HUES48 (cell line): ENCODE results near the gene PPP1R14C.

ENCODE experiments used
- H3K27ac ChIP-seq: one replicate; pipeline ENCODE4 v1.7.0; 2013; ENCODE audit warnings: low read depth, low read length, inconsistent platforms
- H3K27me3 ChIP-seq: 2 replicates; pipeline ENCODE4 v1.6.1; 2013; ENCODE audit warnings: mild to moderate bottlenecking, low read length; ENCODE audit not compliant: control insufficient read depth, insufficient read depth
- H3K36me3 ChIP-seq: 2 replicates; pipeline ENCODE4 v1.6.1; 2013; ENCODE audit warnings: low read length; ENCODE audit not compliant: control insufficient read depth, insufficient read depth
- H3K4me1 ChIP-seq: 2 replicates; pipeline ENCODE4 v1.6.1; 2013; ENCODE audit warnings: mild to moderate bottlenecking, low read length; ENCODE audit not compliant: control insufficient read depth, insufficient read depth
- H3K4me3 ChIP-seq: 2 replicates; pipeline ENCODE4 v1.5.1; 2013; ENCODE audit warnings: mild to moderate bottlenecking, low read depth, low read length
- H3K9ac ChIP-seq: 2 replicates; pipeline ENCODE4 v1.6.1; 2013; ENCODE audit warnings: mild to moderate bottlenecking, low read depth, low read length, moderate library complexity
- H3K9me3 ChIP-seq: 2 replicates; pipeline ENCODE4 v1.6.1; 2013; ENCODE audit warnings: low read length; ENCODE audit not compliant: control insufficient read depth, insufficient read depth

The PPP1R14C gene

GRCh38 chr6:150288456-150288855 lies 145.6 kb downstream of the PPP1R14C start:
- Histone ChIP-seq H3K4me1 (no peaks in the 10 kb centered on the region), H3K36me3 (no peaks in the 10 kb centered on the region), H3K27me3 (no peaks in the 10 kb centered on the region), H3K9ac (no peak overlapping the region), H3K4me3 (no peak overlapping the region), H3K27ac (no peak overlapping the region), H3K9me3 (no peaks in the 10 kb centered on the region)

DNA sequence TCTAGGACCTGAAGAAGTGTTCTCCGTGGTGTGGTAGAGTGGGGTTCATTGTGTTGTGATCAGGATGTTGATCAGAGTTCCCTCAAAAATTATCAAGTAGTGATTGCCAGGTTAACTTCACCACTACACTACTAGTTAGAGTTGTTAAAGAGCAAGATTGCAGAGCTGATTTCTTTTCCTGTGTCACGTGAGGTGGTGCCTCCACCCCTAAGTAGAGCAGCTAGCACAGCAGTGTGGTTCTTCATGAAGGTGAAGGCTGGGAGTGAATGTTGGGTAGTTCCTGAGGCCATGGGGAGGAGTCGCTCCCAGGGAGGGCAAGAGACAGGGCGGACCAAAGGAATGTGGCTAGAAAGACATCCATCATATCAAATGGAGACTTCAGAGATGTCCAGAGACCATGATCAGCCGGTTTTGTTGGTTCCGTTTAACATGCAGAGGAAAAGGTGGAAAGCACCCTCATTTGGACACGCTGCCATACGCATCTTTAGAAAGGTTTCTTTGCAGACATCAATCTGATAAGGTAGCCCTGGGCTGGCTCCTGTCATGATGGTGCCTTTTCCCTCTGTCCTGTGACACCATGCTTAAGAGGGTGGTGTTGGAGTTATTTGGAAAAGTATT lies 146.7 kb downstream of the PPP1R14C start:
- no peak overlapping the region for H3K27ac ChIP-seq
- no peaks in the 10 kb centered on the region for H3K9me3 ChIP-seq
- no peaks in the 10 kb centered on the region for H3K27me3 ChIP-seq
- no peaks in the 10 kb centered on the region for H3K36me3 ChIP-seq
- H3K4me3 ChIP-seq: no peak overlapping the region
- no peak overlapping the region for H3K9ac ChIP-seq
- no peaks in the 10 kb centered on the region for H3K4me1 ChIP-seq

- H3K9ac ChIP-seq: no peak overlapping the region
- no peaks in the 10 kb centered on the region for H3K9me3 ChIP-seq
- H3K27ac ChIP-seq: no peak overlapping the region
- H3K4me3 ChIP-seq: no peak overlapping the region
- H3K4me1 ChIP-seq: no peaks in the 10 kb centered on the region
- no peaks in the 10 kb centered on the region for H3K36me3 ChIP-seq
- no peaks in the 10 kb centered on the region for H3K27me3 ChIP-seq
Measured at GRCh38 chr6:150290429-150290828, 147.6 kb downstream of the PPP1R14C start.

- Histone ChIP-seq H3K9ac (no peak overlapping the region), H3K9me3 (peaks cover 10% of the 10 kb centered on the region), H3K4me1 (no peaks in the 10 kb centered on the region), H3K27ac (no peak overlapping the region), H3K27me3 (no peaks in the 10 kb centered on the region), H3K36me3 (no peaks in the 10 kb centered on the region), H3K4me3 (no peak overlapping the region)
Measured at GRCh38 chr6:150291968-150292710, 149.3 kb downstream of the PPP1R14C start.

GRCh38 chr6:150293019-150293418 lies 150.2 kb downstream of the PPP1R14C start:
- no peak overlapping the region for H3K9ac ChIP-seq
- H3K4me1 ChIP-seq: no peaks in the 10 kb centered on the region
- no peaks in the 10 kb centered on the region for H3K36me3 ChIP-seq
- peaks cover 17% of the 10 kb centered on the region for H3K9me3 ChIP-seq
- no peak overlapping the region for H3K27ac ChIP-seq
- no peaks in the 10 kb centered on the region for H3K27me3 ChIP-seq
- H3K4me3 ChIP-seq: no peak overlapping the region

GRCh38 chr6:150293423-150294173 lies 150.8 kb downstream of the PPP1R14C start:
- H3K9me3 ChIP-seq: peaks cover 20% of the 10 kb centered on the region
- no peak overlapping the region for H3K27ac ChIP-seq
- H3K9ac ChIP-seq: no peak overlapping the region
- no peaks in the 10 kb centered on the region for H3K27me3 ChIP-seq
- no peaks in the 10 kb centered on the region for H3K4me1 ChIP-seq
- H3K4me3 ChIP-seq: no peak overlapping the region
- no peaks in the 10 kb centered on the region for H3K36me3 ChIP-seq

- Histone ChIP-seq H3K9me3 (peaks cover 20% of the 10 kb centered on the region), H3K4me1 (no peaks in the 10 kb centered on the region), H3K27ac (no peak overlapping the region), H3K9ac (no peak overlapping the region), H3K4me3 (no peak overlapping the region), H3K36me3 (no peaks in the 10 kb centered on the region), H3K27me3 (no peaks in the 10 kb centered on the region)
Measured at GRCh38 chr6:150296890-150297289, 154.0 kb downstream of the PPP1R14C start.

- no peaks in the 10 kb centered on the region for H3K27me3 ChIP-seq
- no peak overlapping the region for H3K4me3 ChIP-seq
- H3K36me3 ChIP-seq: no peaks in the 10 kb centered on the region
- no peaks in the 10 kb centered on the region for H3K4me1 ChIP-seq
- H3K9me3 ChIP-seq: peaks cover 20% of the 10 kb centered on the region
- H3K27ac ChIP-seq: no peak overlapping the region
- no peak overlapping the region for H3K9ac ChIP-seq
Measured at GRCh38 chr6:150297327-150298029, 154.6 kb downstream of the PPP1R14C start.

GRCh38 chr6:150298030-150298380 lies 155.2 kb downstream of the PPP1R14C start:
- no peak overlapping the region for H3K9ac ChIP-seq
- H3K27me3 ChIP-seq: no peaks in the 10 kb centered on the region
- no peak overlapping the region for H3K27ac ChIP-seq
- peaks cover 20% of the 10 kb centered on the region for H3K9me3 ChIP-seq
- H3K4me1 ChIP-seq: no peaks in the 10 kb centered on the region
- H3K4me3 ChIP-seq: no peak overlapping the region
- no peaks in the 10 kb centered on the region for H3K36me3 ChIP-seq

- H3K27me3 ChIP-seq: no peaks in the 10 kb centered on the region
- peaks cover 20% of the 10 kb centered on the region for H3K9me3 ChIP-seq
- H3K4me3 ChIP-seq: no peak overlapping the region
- no peaks in the 10 kb centered on the region for H3K36me3 ChIP-seq
- no peak overlapping the region for H3K9ac ChIP-seq
- no peaks in the 10 kb centered on the region for H3K4me1 ChIP-seq
- no peak overlapping the region for H3K27ac ChIP-seq
Measured at GRCh38 chr6:150298676-150299075, 155.8 kb downstream of the PPP1R14C start.
